Endothelial cell (in vitro differentiated cells): ENCODE measurements around the gene KHK. TPM values are rescaled to one million over a fixed set of nuclear protein-coding genes. Genes with fewer than 3 reads are reported as not detected.
A peak's percentile ranks its signal among the peaks of the same experiment; 100 is the strongest.

ENCODE experiments used
- DNase-seq: peaks from one replicate; pipeline ENCODE4 v3.0.0; 2021; ENCODE audit warnings: low spot score
- H3K27ac Mint-ChIP-seq: one replicate; pipeline ENCODE4 v1.8.0; 2021; ENCODE audit warnings: mixed read lengths, inconsistent platforms; ENCODE audit not compliant: unreplicated experiment
- H3K27me3 Mint-ChIP-seq: one replicate; pipeline ENCODE4 v1.8.0; 2021; ENCODE audit warnings: mild to moderate bottlenecking, moderate library complexity, mixed read lengths, inconsistent platforms; ENCODE audit not compliant: unreplicated experiment
- H3K36me3 Mint-ChIP-seq: one replicate; pipeline ENCODE4 v1.8.0; 2021; ENCODE audit warnings: mild to moderate bottlenecking, low read depth, mixed read lengths, inconsistent platforms; ENCODE audit not compliant: unreplicated experiment
- H3K4me1 Mint-ChIP-seq: one replicate; pipeline ENCODE4 v1.8.0; 2021; ENCODE audit warnings: mild to moderate bottlenecking, mixed read lengths, inconsistent platforms; ENCODE audit not compliant: unreplicated experiment
- H3K4me3 Mint-ChIP-seq: one replicate; pipeline ENCODE4 v1.8.0; 2021; ENCODE audit warnings: mild to moderate bottlenecking, mixed read lengths, inconsistent platforms; ENCODE audit not compliant: unreplicated experiment
- H3K9me3 Mint-ChIP-seq: one replicate; pipeline ENCODE4 v1.8.0; 2021; ENCODE audit warnings: mixed read lengths, inconsistent platforms; ENCODE audit not compliant: unreplicated experiment
- CTCF ChIP-seq: fragments of 200-600 bp; sonication (generic); IDR thresholded peaks from one replicate; pipeline ENCODE4 v1.5.0; 2021; ENCODE audit warnings: antibody characterized with exemption; ENCODE audit not compliant: unreplicated experiment
- total RNA-seq: library from RNA; stranded (reverse); fragmentation: NEBNext Ultra II Directional; extraction: Animal tissue kit (Norgen Biotek cat#: 25700); gene quantifications from one replicate; pipeline ENCODE4 v1.2.1, GENCODE V29; 2021; ENCODE audit not compliant: unreplicated experiment

Gene KHK
- total RNA-seq, 1 donor from 2014 or later: 1.4 TPM

GRCh38 chr2:27049422-27050280 lies 36.9 kb upstream of the KHK start:
- peaks cover 23% of the 10 kb centered on the region for H3K36me3 Mint-ChIP-seq
- peak overlapping the region; percentile 97 for H3K4me3 Mint-ChIP-seq
- H3K27ac Mint-ChIP-seq: peak overlapping the region; percentile 99
- no peak for TF ChIP-seq CTCF
- H3K27me3 Mint-ChIP-seq: peaks cover 30% of the 10 kb centered on the region
- H3K4me1 Mint-ChIP-seq: peaks cover 36% of the 10 kb centered on the region
- peak; percentile 53 for DNase-seq
- no peaks in the 10 kb centered on the region for H3K9me3 Mint-ChIP-seq

- peak; percentile 88 for DNase-seq
- Mint-ChIP-seq H3K27me3 (peaks cover 33% of the 10 kb centered on the region), H3K27ac (peak overlapping the region; percentile 99), H3K36me3 (peaks cover 31% of the 10 kb centered on the region), H3K4me3 (peak overlapping the region; percentile 97), H3K9me3 (no peaks in the 10 kb centered on the region), H3K4me1 (peaks cover 36% of the 10 kb centered on the region)
- no peak for TF ChIP-seq CTCF
These were observed 36.1 kb upstream of the KHK start for GRCh38 chr2:27050281-27050995.

GRCh38 chr2:27050996-27051901 lies 35.3 kb upstream of the KHK start, which contains the start of gene AGBL5:
Gene AGBL5, plus strand, starts transcription at chr2:27051668. Its CDS starts 1,291 bp downstream, at chr2:27052959.
- peaks cover 33% of the 10 kb centered on the region for H3K27me3 Mint-ChIP-seq
- DNase-seq: peak; percentile 94
- peaks cover 37% of the 10 kb centered on the region for H3K36me3 Mint-ChIP-seq
- peak within 1 kb of the TSS; percentile 99 for H3K27ac Mint-ChIP-seq
- no peak for TF ChIP-seq CTCF
- no peaks in the 10 kb centered on the region for H3K9me3 Mint-ChIP-seq
- peaks cover 36% of the 10 kb centered on the region for H3K4me1 Mint-ChIP-seq
- H3K4me3 Mint-ChIP-seq: peak within 1 kb of the TSS; percentile 97

- Mint-ChIP-seq H3K9me3 (no peaks in the 10 kb centered on the region), H3K27ac (peak overlapping the region; percentile 81), H3K4me1 (peaks cover 36% of the 10 kb centered on the region), H3K36me3 (peaks cover 40% of the 10 kb centered on the region), H3K27me3 (peaks cover 33% of the 10 kb centered on the region), H3K4me3 (peak overlapping the region; percentile 92)
- DNase-seq: no peak
- TF ChIP-seq CTCF: no peak
These were observed 34.5 kb upstream of the KHK start for GRCh38 chr2:27051902-27052645.
